Measurements from ENCODE around the gene WDR90. TPM values are rescaled to one million over a fixed set of nuclear protein-coding genes. Genes with fewer than 3 reads are reported as not detected.
"Not testable (repeated sequence)": the region's sequence is repeated elsewhere in the genome, so short reads cannot be mapped to it uniquely, and the experiment has no call there.

Gene WDR90
- total and polyA plus RNA-seq, 12 donors = 3.0 to 162 (median 26.9) TPM

GRCh38 chr16:685967-686366, 36.8 kb downstream of the WDR90 start:
- Histone ChIP-seq H3K27me3 (no peaks in the 10 kb centered on the region), H3K27ac (no peak overlapping the region), H3K4me1 (replicated peaks in 1 of 2) (peaks cover 24 to 53% of the 10 kb centered on the region in 2 donors), H3K36me3 (replicated peaks in 1 of 2) (peaks cover 0 to 36% of the 10 kb centered on the region in 2 donors), H3K4me3 (no peak overlapping the region), H3K9me3 (replicated peaks in 1 of 3) (no peaks in the 10 kb centered on the region)
- WGBS, 4 donors = 61 to 83% (median 64%) methylated on average over 5 to 10 of the region's 10 CpGs
- TF ChIP-seq POLR2A (IDR thresholded peaks at IDR 0.05) = no peak
- peak; percentile 15 to 45 (median 34) for TF ChIP-seq CTCF (IDR thresholded peaks at IDR 0.05)
- intact Hi-C loops (cut with DNase I) = no loop called here
- DNase-seq = peak in 6 of 7 donors; percentile 62 to 81 (median 77)

GRCh38 chr16:686459-687260, 37.5 kb downstream of the WDR90 start:
- TF ChIP-seq POLR2A (IDR thresholded peaks at IDR 0.05) (no peak), CTCF (IDR thresholded peaks at IDR 0.05) (no peak)
- WGBS, 4 donors = 78 to 91% (median 87%) methylated on average over 6 to 51 of the region's 51 CpGs
- Histone ChIP-seq H3K27ac (no peak overlapping the region), H3K4me3 (no peak overlapping the region), H3K4me1 (replicated peaks in 1 of 2) (peaks cover 17 to 46% of the 10 kb centered on the region in 2 donors), H3K9me3 (replicated peaks in 1 of 3) (no peaks in the 10 kb centered on the region), H3K36me3 (replicated peaks in 1 of 2) (peaks cover 0 to 32% of the 10 kb centered on the region in 2 donors), H3K27me3 (no peaks in the 10 kb centered on the region)
- DNase-seq = peak in 1 of 7 donors; percentile 27
- intact Hi-C loops (cut with DNase I) = no loop called here

GRCh38 chr16:687499-687898, 38.3 kb downstream of the WDR90 start:
- Histone ChIP-seq H3K9me3 (replicated peaks in 1 of 3) (no peaks in the 10 kb centered on the region), H3K4me3 (no peak overlapping the region), H3K27ac (no peak overlapping the region), H3K27me3 (no peaks in the 10 kb centered on the region), H3K4me1 (replicated peaks in 1 of 2) (peaks cover 17 to 38% of the 10 kb centered on the region in 2 donors), H3K36me3 (replicated peaks in 1 of 2) (peaks cover 0 to 24% of the 10 kb centered on the region in 2 donors)
- intact Hi-C loops (cut with DNase I) = no loop called here
- DNase-seq = no peak
- TF ChIP-seq POLR2A (IDR thresholded peaks at IDR 0.05) = no peak
- no peak for TF ChIP-seq CTCF (IDR thresholded peaks at IDR 0.05)
- WGBS, 4 donors = 87 to 93% (median 90%) methylated on average over 10 to 19 of the region's 19 CpGs

GRCh38 chr16:689175-689897, 40.2 kb downstream of the WDR90 start:
- intact Hi-C loops (cut with DNase I) = no loop called here
- Histone ChIP-seq H3K36me3 (replicated peaks in 1 of 2) (peaks cover 0 to 17% of the 10 kb centered on the region in 2 donors), H3K4me3 (peak overlapping the region in 3 of 4 donors; percentile 58 to 94 (median 81)), H3K27ac (peak overlapping the region in 3 of 5 donors; percentile 65 to 88 (median 74)), H3K4me1 (replicated peaks in 1 of 2) (peaks cover 5 to 25% of the 10 kb centered on the region in 2 donors), H3K27me3 (peaks cover 12% of the 10 kb centered on the region), H3K9me3 (replicated peaks in 1 of 3) (no peaks in the 10 kb centered on the region)
- 79 to 90% (median 81%) methylated on average over 7 to 26 of the region's 26 CpGs for WGBS, 4 donors
- no peak for DNase-seq
- TF ChIP-seq CTCF (IDR thresholded peaks at IDR 0.05) (no peak), POLR2A (IDR thresholded peaks at IDR 0.05) (no peak)

GRCh38 chr16:691242-691641, 42.1 kb downstream of the WDR90 start:
- H3K36me3 ChIP-seq (replicated peaks in 1 of 2) = peaks cover 0 to 17% of the 10 kb centered on the region in 2 donors
- peaks cover 0 to 21% of the 10 kb centered on the region in 2 donors for H3K4me1 ChIP-seq (replicated peaks in 1 of 2)
- DNase-seq; intact Hi-C loops (cut with DNase I); H3K9me3 ChIP-seq (replicated peaks in 1 of 3); H3K4me3 ChIP-seq; H3K27ac ChIP-seq: not testable (repeated sequence)
- peaks cover 22% of the 10 kb centered on the region for H3K27me3 ChIP-seq
- WGBS, 4 donors = 83 to 87% (median 85%) methylated on average over 16 of the region's 16 CpGs

Data from adrenal gland (tissue), 12 donors.